Transverse colon (tissue), 4 donors: Measurements from ENCODE around the gene TBC1D13.
"Not testable (repeated sequence)": the region's sequence is repeated elsewhere in the genome, so short reads cannot be mapped to it uniquely, and the experiment has no call there.

Experiments used
- CTCF ChIP-seq, 5 experiments: fragments of 200-600 bp in 3 of 5; fragments of 450-650 bp in 2 of 5; sonication (generic) in 3 of 5; IDR thresholded peaks; 1 replicate in 2 of 5; 2 replicates in 3 of 5; pipeline ENCODE4 v1.5.1; 2016 to 2017; ENCODE audit warnings: antibody characterized with exemption in 5 of 5, inconsistent platforms in 3 of 5, mild to moderate bottlenecking in 2 of 5, moderate library complexity in 1 of 5
- POLR2AphosphoS5 ChIP-seq, 3 donors: sonication (generic); formaldehyde crosslinking; IDR thresholded peaks; one replicate each; pipeline ENCODE4 v1.6.1; 2016; ENCODE audit warnings: antibody characterized with exemption in 3 of 3

GRCh38 chr9:128851024-128851423, 64.0 kb downstream of the TBC1D13 start:
- TF ChIP-seq CTCF, POLR2AphosphoS5 (IDR thresholded peaks at IDR 0.05): not testable (repeated sequence)
